ENCODE results near the gene CRABP2. TPM values are rescaled to one million over a fixed set of nuclear protein-coding genes. Genes with fewer than 3 reads are reported as not detected.

CRABP2 gene
- total and polyA plus RNA-seq, 2 of the 4 experiments (the other 2 are of a cell fraction) = 6.3 to 15.7 TPM

DNA sequence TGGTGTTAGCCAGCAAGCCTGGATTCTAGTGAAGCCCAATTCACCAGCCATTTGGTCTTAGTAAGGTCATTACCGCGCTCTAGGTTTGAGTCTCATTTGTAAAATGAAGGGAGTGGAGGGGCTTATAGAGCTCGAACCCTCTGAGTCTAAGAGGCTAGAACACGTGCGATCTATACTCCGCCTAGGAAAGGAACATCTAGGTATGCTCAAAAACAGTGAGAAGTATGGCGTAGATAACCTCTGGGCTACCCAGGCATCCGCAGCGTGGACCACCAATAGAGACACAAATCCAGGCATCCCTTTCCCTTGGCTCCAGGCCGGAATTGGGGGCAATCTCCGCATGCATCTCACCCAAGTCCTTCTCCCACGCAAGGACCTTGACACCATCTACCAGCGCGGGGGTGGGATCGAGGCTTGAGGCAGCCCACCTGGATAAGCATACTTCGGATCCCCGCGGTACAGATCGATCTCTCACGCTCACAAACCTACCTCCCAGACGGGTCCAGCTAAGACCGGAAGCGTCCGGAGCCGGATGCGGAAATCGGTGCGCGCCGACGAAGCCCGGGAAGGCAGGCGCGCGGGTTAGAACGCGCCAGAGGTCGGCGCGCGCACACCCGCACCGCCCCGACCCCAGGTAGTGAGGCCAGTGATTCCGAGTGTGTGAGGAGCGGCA is 22.7 kb upstream of the CRABP2 start, which contains the start of gene METTL25B:
Gene METTL25B, plus strand, starts transcription at position 544 of the 673 bp plus-strand sequence. CDS start 636 bp downstream, outside the sequence.
- 0% methylated on average over 12 of the region's 46 CpGs; no CpG with 5 or more reads in 1 of the 2 experiments for WGBS, 2 experiments (ENCODE audit: extremely low coverage in 2 of 2, insufficient read length in 1 of 2)
- TF ChIP-seq RFX5 (IDR thresholded peaks at IDR 0.05; ENCODE audit: low read depth, low read length) = no peak
- TF ChIP-seq RAD21 (IDR thresholded peaks at IDR 0.05; ENCODE audit: low read length) = no peak
- TF ChIP-seq, protein P1, sequence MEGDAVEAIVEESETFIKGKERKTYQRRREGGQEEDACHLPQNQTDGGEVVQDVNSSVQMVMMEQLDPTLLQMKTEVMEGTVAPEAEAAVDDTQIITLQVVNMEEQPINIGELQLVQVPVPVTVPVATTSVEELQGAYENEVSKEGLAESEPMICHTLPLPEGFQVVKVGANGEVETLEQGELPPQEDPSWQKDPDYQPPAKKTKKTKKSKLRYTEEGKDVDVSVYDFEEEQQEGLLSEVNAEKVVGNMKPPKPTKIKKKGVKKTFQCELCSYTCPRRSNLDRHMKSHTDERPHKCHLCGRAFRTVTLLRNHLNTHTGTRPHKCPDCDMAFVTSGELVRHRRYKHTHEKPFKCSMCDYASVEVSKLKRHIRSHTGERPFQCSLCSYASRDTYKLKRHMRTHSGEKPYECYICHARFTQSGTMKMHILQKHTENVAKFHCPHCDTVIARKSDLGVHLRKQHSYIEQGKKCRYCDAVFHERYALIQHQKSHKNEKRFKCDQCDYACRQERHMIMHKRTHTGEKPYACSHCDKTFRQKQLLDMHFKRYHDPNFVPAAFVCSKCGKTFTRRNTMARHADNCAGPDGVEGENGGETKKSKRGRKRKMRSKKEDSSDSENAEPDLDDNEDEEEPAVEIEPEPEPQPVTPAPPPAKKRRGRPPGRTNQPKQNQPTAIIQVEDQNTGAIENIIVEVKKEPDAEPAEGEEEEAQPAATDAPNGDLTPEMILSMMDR (conservative IDR thresholded peaks at IDR 0.05; ENCODE audit: low read depth, low read length) = no peak
- no peak for TF ChIP-seq CEBPB (IDR thresholded peaks at IDR 0.05; ENCODE audit: low read depth, low read length)
- TF ChIP-seq, protein P2, sequence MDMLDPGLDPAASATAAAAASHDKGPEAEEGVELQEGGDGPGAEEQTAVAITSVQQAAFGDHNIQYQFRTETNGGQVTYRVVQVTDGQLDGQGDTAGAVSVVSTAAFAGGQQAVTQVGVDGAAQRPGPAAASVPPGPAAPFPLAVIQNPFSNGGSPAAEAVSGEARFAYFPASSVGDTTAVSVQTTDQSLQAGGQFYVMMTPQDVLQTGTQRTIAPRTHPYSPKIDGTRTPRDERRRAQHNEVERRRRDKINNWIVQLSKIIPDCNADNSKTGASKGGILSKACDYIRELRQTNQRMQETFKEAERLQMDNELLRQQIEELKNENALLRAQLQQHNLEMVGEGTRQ (IDR thresholded peaks at IDR 0.05; ENCODE audit: low read depth, low read length) = no peak
- no peak for TF ChIP-seq MAFK (IDR thresholded peaks at IDR 0.05; ENCODE audit: low read depth, low read length)
- TF ChIP-seq CHD1 (IDR thresholded peaks at IDR 0.05; ENCODE audit: low read depth, low read length) = no peak
- TF ChIP-seq NFE2L2 (IDR thresholded peaks at IDR 0.05; ENCODE audit: low read depth, low read length) = no peak
- TF ChIP-seq SMC3 (IDR thresholded peaks at IDR 0.05; ENCODE audit: low read depth, low read length) = no peak
- TF ChIP-seq BHLHE40 (IDR thresholded peaks at IDR 0.05; ENCODE audit: low read depth, low read length) = no peak
- TF ChIP-seq MAZ (IDR thresholded peaks at IDR 0.05; ENCODE audit: borderline replicate concordance, low read depth, low read length) = no peak
- TF ChIP-seq, protein P3, sequence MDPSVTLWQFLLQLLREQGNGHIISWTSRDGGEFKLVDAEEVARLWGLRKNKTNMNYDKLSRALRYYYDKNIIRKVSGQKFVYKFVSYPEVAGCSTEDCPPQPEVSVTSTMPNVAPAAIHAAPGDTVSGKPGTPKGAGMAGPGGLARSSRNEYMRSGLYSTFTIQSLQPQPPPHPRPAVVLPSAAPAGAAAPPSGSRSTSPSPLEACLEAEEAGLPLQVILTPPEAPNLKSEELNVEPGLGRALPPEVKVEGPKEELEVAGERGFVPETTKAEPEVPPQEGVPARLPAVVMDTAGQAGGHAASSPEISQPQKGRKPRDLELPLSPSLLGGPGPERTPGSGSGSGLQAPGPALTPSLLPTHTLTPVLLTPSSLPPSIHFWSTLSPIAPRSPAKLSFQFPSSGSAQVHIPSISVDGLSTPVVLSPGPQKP (IDR thresholded peaks at IDR 0.05; ENCODE audit: borderline replicate concordance, low read depth, low read length) = no peak; the same call in 1 of the 2 replicates
- TF ChIP-seq MXI1 (IDR thresholded peaks at IDR 0.05; ENCODE audit: borderline replicate concordance, low read depth, low read length) = no peak
- no peak for TF ChIP-seq FOS (IDR thresholded peaks at IDR 0.05; ENCODE audit: low read depth, low read length)
- Histone ChIP-seq H3K14ac (replicated peaks; ENCODE audit: low read depth, low read length) (peak within 1 kb of the TSS; percentile 99), H3K23ac (ENCODE audit: low read depth, low read length) (peak within 1 kb of the TSS; percentile 99), H3K9me1 (ENCODE audit: insufficient read depth, low read length) (peaks cover 8% of the 10 kb centered on the region; the same call in 1 of the 2 replicates), H2BK20ac (ENCODE audit: low read depth, low read length) (no peak within 1 kb of the TSS; the same call in 1 of the 2 replicates), H3K27ac (ENCODE audit: insufficient read depth, low read length) (peak within 1 kb of the TSS; percentile 94), H3K9me3 (ENCODE audit: control insufficient read depth, insufficient read depth, low read length) (no peaks in the 10 kb centered on the region), H2BK15ac (ENCODE audit: low read depth, low read length) (peak within 1 kb of the TSS; percentile 17; the same call in 1 of the 3 replicates), H3K9ac (ENCODE audit: low read depth, low read length) (peak within 1 kb of the TSS; percentile 98), H2BK120ac (ENCODE audit: low read depth, low read length) (peak within 1 kb of the TSS; percentile 60), H3K36me3 (ENCODE audit: control insufficient read depth, insufficient read depth, low read length) (peaks cover 23% of the 10 kb centered on the region), H2AK9ac (replicated peaks; ENCODE audit: low read depth, low read length, poor library complexity) (peak within 1 kb of the TSS; percentile 98), H3K18ac (ENCODE audit: low read depth, low read length) (peak within 1 kb of the TSS; percentile 64), H3K27me3 (ENCODE audit: control insufficient read depth, insufficient read depth, low read length) (no peaks in the 10 kb centered on the region), H3K4me3 (ENCODE audit: insufficient read depth, low read depth, low read length) (peak within 1 kb of the TSS; percentile 60), H4K20me1 (ENCODE audit: insufficient read depth, low read length) (peaks cover 36% of the 10 kb centered on the region), H3K79me1 (ENCODE audit: low read depth in 1 of 2, low read length in 2 of 2) (peaks cover 28 to 65% of the 10 kb centered on the region in 2 experiments), H4K5ac (ENCODE audit: low read depth, low read length) (peak within 1 kb of the TSS; percentile 90), H3K56ac (ENCODE audit: extremely low read depth, insufficient read depth, low read length) (peak within 1 kb of the TSS; percentile 92), H3K4ac (ENCODE audit: low read depth, low read length) (peak within 1 kb of the TSS; percentile 99), H2AFZ (replicated peaks; ENCODE audit: low read length, poor library complexity) (peak within 1 kb of the TSS; percentile 97), H4K8ac (ENCODE audit: low read depth in 2 of 2, low read length in 2 of 2) (peak within 1 kb of the TSS; percentile 98 to 99), H2BK5ac (ENCODE audit: low read depth, low read length, poor library complexity, severe bottlenecking) (peak within 1 kb of the TSS; percentile 71), H2AK5ac (ENCODE audit: low read depth, low read length) (peak within 1 kb of the TSS; percentile 98), H3K4me1 (ENCODE audit: control insufficient read depth, insufficient read depth, low read length) (peaks cover 8% of the 10 kb centered on the region), H4K91ac (ENCODE audit: insufficient read depth, low read depth, low read length) (peak within 1 kb of the TSS; percentile 95), H3K4me2 (ENCODE audit: low read depth, low read length) (peak within 1 kb of the TSS; percentile 98)
- no TSS peak for BruUV-seq (replicated peaks)
- ChIA-PET POLR2A (ENCODE audit: unreplicated experiment) (interaction anchor here (0.6 to 1.4 kb wide), 3 partner anchors 13 to 167 kb away, joined by 3 to 5 read pairs (median 3); partner anchors contain the start of gene MRPL24), CTCF (interaction anchor here (0.7 to 6.3 kb wide), 4 partner anchors 14 to 132 kb away, joined by 3 to 104 read pairs (median 23); partner anchors contain the start of gene NTRK1)
- intact Hi-C loops (cut with micrococcal nuclease) = loop anchor here (2.0 to 10.0 kb wide), 3 partner anchors 39 to 223 kb away; partner anchors contain the start of genes LRRC71, MEF2D and PRCC
- dilution Hi-C loops (cut with HindIII; ENCODE audit: low sequenced_read_pairs, unreplicated experiment) = no loop called here
- in situ Hi-C loops (cut with MboI; ENCODE audit: low sequenced_read_pairs) = no loop called here
- ATAC-seq (ENCODE audit: low read depth) (peak; percentile 77), DNase-seq (peak; percentile 75)
